HG03064 (cell line): ENCODE data around the gene LAMTOR1.
"Not testable (repeated sequence)": the region's sequence is repeated elsewhere in the genome, so short reads cannot be mapped to it uniquely, and the experiment has no call there.

Experiments used
- ATAC-seq: cut with Tn5 transposase; IDR thresholded peaks from one replicate; pipeline ENCODE4 v1.9.1; 2021; ENCODE audit warnings: low read depth; ENCODE audit not compliant: unreplicated experiment

The LAMTOR1 gene

GRCh38 chr11:72102946-72103753, at the start of gene LAMTOR1:
LAMTOR1 (minus strand) TSS chr11:72103297; CDS start chr11:72103224, 73 bp downstream.
- ATAC-seq: peak; percentile 65

GRCh38 chr11:72150882-72151281, 47.8 kb upstream of the LAMTOR1 start:
- ATAC-seq: no peak

GRCh38 chr11:72146625-72147024, 43.5 kb upstream of the LAMTOR1 start:
- no peak for ATAC-seq

GRCh38 chr11:72144807-72145565, 41.9 kb upstream of the LAMTOR1 start:
- no peak for ATAC-seq

GRCh38 chr11:72142543-72142942, 39.4 kb upstream of the LAMTOR1 start:
- not testable (repeated sequence) for ATAC-seq

- ATAC-seq: not testable (repeated sequence)
Observed at GRCh38 chr11:72142086-72142485, 39.0 kb upstream of the LAMTOR1 start.

- ATAC-seq: no peak
Observed at GRCh38 chr11:72141066-72141465, 38.0 kb upstream of the LAMTOR1 start.

GRCh38 chr11:72140661-72141060, 37.6 kb upstream of the LAMTOR1 start:
- ATAC-seq: no peak

- no peak for ATAC-seq
Observed at GRCh38 chr11:72139500-72139899, 36.4 kb upstream of the LAMTOR1 start.

- ATAC-seq: no peak
Observed at GRCh38 chr11:72138821-72139390, 35.8 kb upstream of the LAMTOR1 start.

GRCh38 chr11:72136684-72137262, 33.7 kb upstream of the LAMTOR1 start:
- ATAC-seq: no peak

- ATAC-seq: no peak
Observed at GRCh38 chr11:72135891-72136683, 33.0 kb upstream of the LAMTOR1 start.

GRCh38 chr11:72135473-72135872, 32.4 kb upstream of the LAMTOR1 start, which contains the start of gene FOLR3:
FOLR3 (plus strand) TSS chr11:72135725; CDS start chr11:72135953, 228 bp downstream.
- ATAC-seq: not testable (repeated sequence)

- ATAC-seq: no peak
Observed at GRCh38 chr11:72132646-72133045, 29.5 kb upstream of the LAMTOR1 start.

- no peak for ATAC-seq
Observed at GRCh38 chr11:72129381-72129780, 26.3 kb upstream of the LAMTOR1 start.

- ATAC-seq: no peak
Observed at GRCh38 chr11:72127923-72128322, 24.8 kb upstream of the LAMTOR1 start.

GRCh38 chr11:72125956-72126355, 22.9 kb upstream of the LAMTOR1 start:
- no peak for ATAC-seq

- no peak for ATAC-seq
Observed at GRCh38 chr11:72124046-72124445, 20.9 kb upstream of the LAMTOR1 start.

GRCh38 chr11:72123117-72123653, 20.1 kb upstream of the LAMTOR1 start:
- ATAC-seq: no peak

GRCh38 chr11:72122607-72123006, 19.5 kb upstream of the LAMTOR1 start:
- no peak for ATAC-seq
